ENCODE measurements around the gene DDX3Y.
A peak's percentile ranks its signal among the peaks of the same experiment; 100 is the strongest.

DDX3Y gene

GRCh38 chrY:12904618-12905516, at the start of gene DDX3Y:
TSS of gene DDX3Y (plus strand) at chrY:12904868. CDS start at chrY:12904937, 69 bp downstream.
- peak; percentile 69 for DNase-seq (ENCODE audit: low read depth)

- no peak for DNase-seq (ENCODE audit: low read depth)
Measured at GRCh38 chrY:12855791-12856275, 48.8 kb upstream of the DDX3Y start.

GRCh38 chrY:12867960-12868359, 36.7 kb upstream of the DDX3Y start:
- DNase-seq (ENCODE audit: low read depth), result no peak

- no peak for DNase-seq (ENCODE audit: low read depth)
Measured at GRCh38 chrY:12896973-12897372, 7.7 kb upstream of the DDX3Y start.

- DNase-seq (ENCODE audit: low read depth), result no peak
Measured at GRCh38 chrY:12898604-12899003, 6.1 kb upstream of the DDX3Y start.

- DNase-seq (ENCODE audit: low read depth), result peak; percentile 53
Measured at GRCh38 chrY:12905517-12905872, 827 bp downstream of the DDX3Y start.

GRCh38 chrY:12905895-12906294, 1.2 kb downstream of the DDX3Y start:
- no peak for DNase-seq (ENCODE audit: low read depth)

GRCh38 chrY:12913541-12913940, 8.9 kb downstream of the DDX3Y start:
- DNase-seq (ENCODE audit: low read depth), result no peak

GRCh38 chrY:12928043-12928442, 23.4 kb downstream of the DDX3Y start:
- DNase-seq (ENCODE audit: low read depth), result no peak

- DNase-seq (ENCODE audit: low read depth), result no peak
Measured at GRCh38 chrY:12941725-12942687, 37.3 kb downstream of the DDX3Y start.
